GM10847 (cell line): ENCODE results near the gene PSME4.

Source experiments
- POLR2A ChIP-seq: IDR thresholded peaks from 2 replicates; pipeline ENCODE4 v1.6.1; 2011; ENCODE audit not compliant: insufficient read length; ENCODE audit errors: extremely low read depth

PSME4 gene, protein sequence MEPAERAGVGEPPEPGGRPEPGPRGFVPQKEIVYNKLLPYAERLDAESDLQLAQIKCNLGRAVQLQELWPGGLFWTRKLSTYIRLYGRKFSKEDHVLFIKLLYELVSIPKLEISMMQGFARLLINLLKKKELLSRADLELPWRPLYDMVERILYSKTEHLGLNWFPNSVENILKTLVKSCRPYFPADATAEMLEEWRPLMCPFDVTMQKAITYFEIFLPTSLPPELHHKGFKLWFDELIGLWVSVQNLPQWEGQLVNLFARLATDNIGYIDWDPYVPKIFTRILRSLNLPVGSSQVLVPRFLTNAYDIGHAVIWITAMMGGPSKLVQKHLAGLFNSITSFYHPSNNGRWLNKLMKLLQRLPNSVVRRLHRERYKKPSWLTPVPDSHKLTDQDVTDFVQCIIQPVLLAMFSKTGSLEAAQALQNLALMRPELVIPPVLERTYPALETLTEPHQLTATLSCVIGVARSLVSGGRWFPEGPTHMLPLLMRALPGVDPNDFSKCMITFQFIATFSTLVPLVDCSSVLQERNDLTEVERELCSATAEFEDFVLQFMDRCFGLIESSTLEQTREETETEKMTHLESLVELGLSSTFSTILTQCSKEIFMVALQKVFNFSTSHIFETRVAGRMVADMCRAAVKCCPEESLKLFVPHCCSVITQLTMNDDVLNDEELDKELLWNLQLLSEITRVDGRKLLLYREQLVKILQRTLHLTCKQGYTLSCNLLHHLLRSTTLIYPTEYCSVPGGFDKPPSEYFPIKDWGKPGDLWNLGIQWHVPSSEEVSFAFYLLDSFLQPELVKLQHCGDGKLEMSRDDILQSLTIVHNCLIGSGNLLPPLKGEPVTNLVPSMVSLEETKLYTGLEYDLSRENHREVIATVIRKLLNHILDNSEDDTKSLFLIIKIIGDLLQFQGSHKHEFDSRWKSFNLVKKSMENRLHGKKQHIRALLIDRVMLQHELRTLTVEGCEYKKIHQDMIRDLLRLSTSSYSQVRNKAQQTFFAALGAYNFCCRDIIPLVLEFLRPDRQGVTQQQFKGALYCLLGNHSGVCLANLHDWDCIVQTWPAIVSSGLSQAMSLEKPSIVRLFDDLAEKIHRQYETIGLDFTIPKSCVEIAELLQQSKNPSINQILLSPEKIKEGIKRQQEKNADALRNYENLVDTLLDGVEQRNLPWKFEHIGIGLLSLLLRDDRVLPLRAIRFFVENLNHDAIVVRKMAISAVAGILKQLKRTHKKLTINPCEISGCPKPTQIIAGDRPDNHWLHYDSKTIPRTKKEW (N-terminal part only)

DNA sequence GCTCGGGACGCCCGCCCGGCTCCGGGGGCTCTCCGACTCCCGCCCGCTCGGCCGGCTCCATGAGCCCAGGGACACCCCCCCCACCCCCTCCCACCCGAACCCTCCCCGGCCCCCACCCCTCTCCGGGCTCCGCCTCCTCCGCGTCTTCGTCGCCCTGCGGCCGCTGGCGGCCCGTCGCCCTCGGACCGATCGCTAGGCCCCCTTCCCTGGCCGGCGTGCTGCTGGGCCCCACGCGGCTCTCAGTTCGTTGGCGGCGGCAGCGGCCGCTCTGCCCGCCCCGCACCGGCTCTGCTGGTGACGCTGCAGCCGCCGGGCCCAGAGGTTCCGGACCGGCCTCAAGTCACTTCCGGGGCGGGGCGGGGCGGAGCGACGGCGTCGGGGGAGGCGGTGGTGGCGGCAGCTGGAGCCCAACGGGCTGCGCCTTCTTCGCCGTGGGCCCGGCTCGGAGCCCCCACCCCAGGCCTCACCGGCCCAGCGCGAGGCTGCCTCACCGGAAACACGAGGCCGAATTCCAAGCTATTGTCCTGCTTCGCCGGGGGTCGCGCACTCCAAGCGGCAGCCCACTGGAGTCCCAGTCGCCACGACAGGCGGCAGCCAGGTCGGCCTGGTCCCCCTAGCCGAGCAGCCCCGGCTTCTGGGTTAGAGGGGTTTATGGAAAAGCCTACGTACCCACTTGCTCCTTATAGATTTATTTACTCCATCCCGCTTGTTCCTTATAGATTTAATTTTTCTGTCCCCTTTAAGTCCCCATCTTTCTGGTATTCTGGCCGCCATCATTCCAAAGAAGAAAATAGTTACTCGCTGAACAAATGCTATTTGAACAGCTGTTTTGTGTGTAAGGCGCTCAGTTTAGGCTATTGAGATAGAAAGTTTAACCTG lies at the start of gene PSME4:
TSS of gene PSME4 (minus strand) at position 270 of the 879 bp plus-strand sequence. CDS start at position 61, 209 bp downstream.
- TF ChIP-seq POLR2A: peak; percentile 96

DNA sequence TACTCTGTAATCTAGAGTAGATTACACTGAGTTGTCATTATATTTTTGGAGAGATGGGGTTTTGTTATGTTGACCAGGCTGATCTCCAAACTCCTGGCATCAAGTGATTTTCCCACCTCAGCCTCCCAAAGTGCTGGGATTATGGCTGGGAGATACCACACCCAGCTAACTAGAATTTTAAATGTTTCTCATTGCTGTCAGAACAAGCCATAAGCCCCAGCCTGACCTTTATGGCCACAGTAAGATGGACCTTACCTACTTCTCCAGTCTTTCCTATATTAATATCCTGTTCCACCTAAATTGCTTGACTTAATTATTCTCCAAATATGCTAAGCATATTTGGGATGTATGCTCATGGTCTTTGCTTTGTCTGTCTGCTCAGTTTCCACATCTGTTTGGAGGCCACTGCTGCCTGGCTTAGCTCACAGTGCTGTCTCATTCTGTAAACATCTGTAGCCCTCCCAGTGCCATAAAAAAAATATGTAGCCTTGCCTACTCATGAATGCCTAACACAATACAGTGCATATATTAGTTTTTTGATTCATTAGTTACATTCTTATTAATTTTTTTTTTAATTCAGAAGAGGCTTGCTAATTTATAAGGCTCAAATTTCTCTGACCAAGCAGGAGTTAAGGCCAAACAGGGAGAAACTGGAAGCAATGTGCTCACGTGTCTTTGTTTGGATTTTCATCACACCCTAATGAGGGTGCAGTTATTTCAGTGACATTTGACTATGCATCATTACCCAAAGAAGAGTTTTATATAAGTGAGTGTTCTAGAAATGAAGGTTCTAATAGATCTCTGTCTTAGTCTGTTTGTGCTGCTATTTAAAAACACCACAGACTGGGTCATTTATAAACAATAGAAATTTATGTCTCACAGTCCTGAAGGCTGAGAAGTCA lies 45.3 kb upstream of the PSME4 start:
- no peak for TF ChIP-seq POLR2A

DNA sequence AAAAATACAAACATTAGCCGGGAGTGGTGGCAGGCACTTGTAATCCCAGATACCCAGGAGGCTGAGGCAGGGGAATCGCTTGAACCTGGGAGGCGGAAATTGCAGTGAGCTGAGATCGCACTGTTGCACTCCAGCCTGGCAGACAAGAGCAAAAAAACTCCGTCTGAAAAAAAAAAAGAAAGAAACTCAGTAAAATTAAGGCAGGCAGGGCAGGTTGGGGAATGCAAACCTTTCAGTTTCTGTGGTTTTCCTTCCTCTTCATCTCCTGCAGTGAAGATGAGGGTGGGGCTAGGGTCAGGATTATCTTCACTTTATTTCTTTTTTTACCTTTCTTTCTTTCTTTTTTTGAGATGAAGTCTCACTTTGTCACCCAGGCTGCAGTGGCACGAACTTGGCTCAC lies 43.2 kb upstream of the PSME4 start:
- no peak for TF ChIP-seq POLR2A

DNA sequence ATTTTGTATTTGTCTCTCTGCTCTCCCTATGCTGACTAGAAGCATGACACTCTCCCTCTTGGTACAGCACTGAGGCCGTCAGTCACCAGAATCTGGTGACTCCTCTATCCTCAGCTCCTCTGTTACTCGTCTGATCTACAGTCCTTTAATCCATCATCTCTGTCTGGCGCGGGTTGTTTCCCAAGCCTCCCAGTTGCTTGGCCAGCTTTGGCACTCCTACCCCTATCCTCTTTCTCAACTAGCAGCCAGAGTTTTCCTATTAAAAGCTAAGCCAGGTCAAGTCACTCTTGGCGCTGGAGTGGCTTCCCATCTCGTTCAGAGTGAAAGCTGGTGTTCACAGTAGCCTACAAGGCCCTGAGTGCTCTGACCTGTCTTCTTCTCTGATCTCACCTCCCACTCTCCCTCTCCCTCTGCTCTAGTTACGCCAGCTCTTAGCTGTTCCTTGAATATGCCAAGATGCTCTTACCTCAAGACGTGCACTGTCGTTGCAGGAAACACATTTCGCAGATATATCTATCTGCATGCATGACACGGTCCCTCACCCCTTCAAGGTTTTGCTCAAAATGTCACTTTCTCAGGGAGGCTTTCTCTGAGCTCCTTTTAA lies 41.8 kb upstream of the PSME4 start:
- no peak for TF ChIP-seq POLR2A

DNA sequence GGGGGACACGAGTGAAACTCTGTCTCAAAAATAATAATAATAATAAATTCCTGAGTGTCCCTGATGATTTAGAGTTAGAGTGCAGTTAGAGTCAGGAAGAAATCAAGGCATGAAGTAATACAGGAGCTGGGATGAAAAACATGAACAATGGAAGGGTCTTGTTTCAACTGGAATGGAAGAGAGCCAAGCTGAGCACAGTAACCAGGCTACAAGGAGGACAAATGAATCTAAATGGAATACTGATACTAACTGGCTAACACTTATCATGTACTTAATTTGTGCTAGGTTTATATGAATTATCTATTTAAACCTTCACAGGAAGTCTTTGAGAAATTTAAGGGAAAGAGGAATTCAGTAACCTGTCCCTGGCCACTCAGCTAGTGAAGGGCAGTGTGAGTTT lies 38.8 kb upstream of the PSME4 start:
- no peak for TF ChIP-seq POLR2A

DNA sequence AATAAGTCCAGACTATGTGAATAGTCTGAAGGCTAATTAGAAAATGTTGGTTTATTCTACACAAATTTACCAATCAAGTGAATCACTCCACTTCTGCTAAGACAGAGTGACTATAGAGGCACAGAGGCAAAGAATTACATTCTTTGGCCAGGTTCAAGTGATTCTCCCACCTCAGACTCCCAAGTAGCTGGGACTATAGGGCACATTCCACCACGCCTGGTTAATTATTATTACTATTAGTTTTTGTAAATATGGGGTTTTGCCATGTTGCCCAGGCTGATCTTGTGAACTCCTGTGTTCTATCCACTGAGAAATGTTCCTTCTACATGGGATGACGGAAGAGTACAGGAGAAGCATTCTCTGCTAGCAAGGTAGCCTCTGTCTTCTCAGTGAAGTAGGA lies 37.6 kb upstream of the PSME4 start:
- TF ChIP-seq POLR2A: no peak

DNA sequence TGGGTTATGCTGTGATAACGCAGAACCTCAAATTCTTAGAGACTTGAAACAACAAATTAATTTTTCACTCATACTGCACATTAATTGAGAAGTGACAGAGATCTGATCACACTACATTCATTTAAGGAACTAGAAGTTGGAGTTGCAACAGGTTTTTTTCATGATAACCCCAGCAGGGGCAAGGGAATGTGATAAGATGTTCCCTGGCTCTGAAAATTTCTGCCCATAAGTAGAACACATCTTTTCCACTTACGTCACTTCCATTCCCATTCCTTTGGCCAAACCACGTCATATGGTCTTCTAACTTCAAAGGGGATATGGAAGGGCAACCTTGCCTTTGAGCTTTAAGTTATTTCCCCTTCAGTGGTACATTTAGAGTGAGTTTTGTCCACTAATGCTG lies 29.7 kb upstream of the PSME4 start:
- TF ChIP-seq POLR2A: no peak

DNA sequence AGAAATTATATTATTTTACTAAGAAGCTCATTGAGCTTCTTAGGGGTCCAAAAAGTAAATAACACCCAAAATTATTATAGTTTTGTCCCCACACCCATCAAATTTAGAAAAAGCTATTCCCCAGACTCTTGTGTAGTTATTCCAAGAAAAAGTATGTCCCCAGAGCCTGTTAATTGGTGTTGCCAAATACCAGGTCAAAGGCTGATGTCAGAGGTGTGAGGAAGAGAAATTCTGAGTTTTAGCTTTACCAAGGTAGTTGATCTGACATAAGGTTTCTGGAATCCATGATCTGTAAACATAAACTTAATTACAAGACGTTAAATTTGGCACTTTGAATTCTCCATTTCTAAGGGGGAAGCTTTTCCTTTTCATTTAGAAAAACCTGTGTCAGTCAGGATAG lies 29.3 kb upstream of the PSME4 start:
- no peak for TF ChIP-seq POLR2A

DNA sequence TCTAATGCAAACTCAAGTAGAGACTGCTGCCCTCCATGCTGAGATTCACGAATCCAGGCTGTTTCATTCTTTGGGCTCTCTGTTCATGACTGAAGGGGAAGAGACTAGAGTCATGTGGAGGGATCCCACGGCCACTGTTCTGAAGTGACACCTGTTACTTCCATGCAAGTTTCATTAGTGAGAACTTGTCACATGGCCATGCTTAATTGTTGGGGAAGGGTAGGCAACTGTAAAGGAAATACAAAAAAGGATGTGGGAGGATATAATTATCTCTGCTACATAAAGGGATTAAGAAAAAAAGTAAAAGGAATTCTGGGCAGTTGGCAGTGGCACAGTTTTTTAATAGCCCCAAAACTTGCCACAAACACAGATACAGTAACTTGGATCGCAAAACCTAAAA lies 28.0 kb upstream of the PSME4 start:
- TF ChIP-seq POLR2A: no peak

DNA sequence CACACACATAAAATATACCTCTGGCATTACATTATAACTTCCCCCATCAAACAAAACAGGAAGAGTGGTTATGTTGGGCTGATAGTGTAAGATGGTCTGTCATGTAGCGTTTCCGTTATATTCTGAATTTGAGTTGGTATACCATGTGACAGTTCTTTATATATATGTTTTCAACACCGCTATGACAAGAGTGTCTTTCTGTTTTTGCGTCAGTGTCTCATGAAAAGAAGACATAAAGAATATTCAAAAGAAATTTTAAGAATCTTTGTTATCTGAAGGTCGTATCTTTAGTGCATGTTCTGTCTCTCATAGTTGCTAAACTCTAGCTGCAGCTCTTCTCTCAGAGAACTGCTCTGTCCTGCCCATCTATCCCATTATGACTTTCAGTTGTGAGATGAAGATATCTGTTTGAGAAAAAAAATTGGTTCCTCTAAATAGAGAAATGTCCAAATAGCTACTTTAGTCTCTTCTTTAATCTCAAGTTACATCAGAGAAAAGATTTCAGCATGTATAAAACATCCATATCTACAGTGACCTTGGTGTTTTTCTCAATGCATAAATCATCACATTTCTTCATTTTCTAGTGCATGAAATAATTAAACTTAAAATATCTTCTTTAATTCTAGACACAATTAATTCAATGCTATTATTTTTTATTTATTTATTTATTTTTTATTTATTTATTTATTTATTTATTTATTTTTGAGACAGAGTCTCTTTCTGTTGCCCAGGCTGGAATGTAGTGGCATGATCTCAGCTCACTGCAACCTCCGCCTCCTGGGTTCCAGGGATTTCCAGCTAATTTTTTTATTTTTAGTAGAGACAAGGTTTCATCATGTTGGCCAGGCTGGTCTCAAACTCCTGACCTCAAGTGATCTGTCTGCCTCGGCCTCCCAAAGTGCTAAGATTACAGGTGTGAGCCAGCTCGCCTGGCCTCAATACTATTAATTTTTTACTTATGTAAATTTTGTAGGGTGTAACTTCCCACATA lies 24.3 kb upstream of the PSME4 start:
- TF ChIP-seq POLR2A: no peak

DNA sequence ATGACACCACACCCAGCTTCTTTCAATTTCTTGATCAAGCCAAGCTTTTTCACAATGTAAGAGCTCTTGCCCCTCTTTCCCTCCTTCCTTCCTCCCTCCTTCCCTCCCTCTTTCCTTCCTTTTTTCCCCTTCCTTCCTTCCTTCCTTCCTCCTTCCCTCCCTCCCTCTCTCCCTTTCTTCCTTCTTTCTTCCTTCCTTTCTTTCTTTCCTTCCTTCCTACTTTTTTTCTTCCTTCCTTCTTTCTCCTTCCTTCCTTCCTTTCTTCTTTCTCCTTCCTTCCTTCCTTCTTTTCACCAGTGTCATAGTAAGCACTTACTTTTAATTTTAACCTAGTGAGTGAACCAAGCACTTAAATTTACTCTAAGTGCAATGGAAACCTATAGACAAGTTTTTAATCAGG lies 21.2 kb upstream of the PSME4 start:
- TF ChIP-seq POLR2A: no peak
